Pons (tissue), 1 donor: ENCODE data around the gene TCF19.
"Not testable (repeated sequence)": the region's sequence is repeated elsewhere in the genome, so short reads cannot be mapped to it uniquely, and the experiment has no call there.

ENCODE experiments used
- DNase-seq: peaks from one replicate; pipeline ENCODE4 v3.0.0-alpha.2; 2016; ENCODE audit warnings: low spot score

TCF19 gene

GRCh38 chr6:31183287-31183686 is 24.9 kb downstream of the TCF19 start:
- not testable (repeated sequence) for DNase-seq

- not testable (repeated sequence) for DNase-seq
Measured at GRCh38 chr6:31183859-31184258, 25.5 kb downstream of the TCF19 start.

GRCh38 chr6:31185695-31186051 is 27.3 kb downstream of the TCF19 start:
- not testable (repeated sequence) for DNase-seq

DNA sequence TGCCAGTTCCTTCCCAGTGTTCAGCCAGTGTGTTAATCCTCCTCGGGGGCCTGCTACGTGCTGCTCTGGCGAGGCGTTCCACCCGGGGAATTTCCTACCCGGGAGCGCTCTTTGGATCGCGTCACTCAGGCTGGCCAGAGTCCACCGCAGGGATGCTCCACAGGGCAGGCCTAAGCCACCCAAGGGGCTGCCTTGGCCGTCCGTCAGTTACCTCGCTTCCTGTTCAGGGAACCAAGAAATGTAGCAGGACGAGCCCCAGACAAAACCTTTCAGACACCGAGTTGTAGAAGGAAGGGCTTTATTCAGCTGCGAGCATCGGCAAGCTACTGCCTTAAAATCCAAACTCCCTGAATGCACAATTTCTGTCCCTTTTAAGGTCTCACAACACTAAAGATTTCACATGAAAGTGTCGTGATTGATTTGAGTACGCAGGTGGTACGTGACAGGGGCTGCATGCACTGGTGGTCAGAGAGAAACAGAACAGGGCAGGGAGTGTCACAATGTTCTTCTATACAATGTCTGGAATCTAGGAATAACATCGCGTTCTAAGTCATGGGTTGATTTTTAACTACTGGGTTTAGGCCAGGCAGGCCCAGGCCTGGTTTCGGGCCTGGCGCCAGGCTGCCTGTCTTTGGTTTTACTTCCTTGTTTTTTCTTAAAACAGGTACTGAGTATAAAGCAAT is 27.8 kb downstream of the TCF19 start:
- peak; percentile 42 for DNase-seq

DNA sequence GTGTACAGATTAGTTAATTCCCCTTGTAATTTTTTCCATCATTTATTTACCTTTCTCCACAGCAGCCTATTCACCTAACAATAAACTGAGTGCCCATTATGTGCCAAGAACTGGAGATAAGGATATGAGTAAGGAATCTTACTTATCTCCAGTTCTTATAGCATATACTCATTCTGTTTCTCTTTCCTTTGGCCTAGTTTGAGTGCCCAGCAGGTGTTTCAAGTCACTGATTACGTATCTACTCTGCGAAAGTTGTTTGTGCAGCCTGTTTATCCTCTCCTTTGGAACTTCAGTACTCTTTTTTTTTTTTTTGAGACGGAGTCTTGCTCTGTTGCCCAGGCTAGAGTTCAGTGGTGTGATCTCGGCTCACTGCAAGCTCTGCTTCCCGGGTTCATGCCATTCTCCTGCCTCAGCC is 29.4 kb downstream of the TCF19 start:
- no peak for DNase-seq

DNA sequence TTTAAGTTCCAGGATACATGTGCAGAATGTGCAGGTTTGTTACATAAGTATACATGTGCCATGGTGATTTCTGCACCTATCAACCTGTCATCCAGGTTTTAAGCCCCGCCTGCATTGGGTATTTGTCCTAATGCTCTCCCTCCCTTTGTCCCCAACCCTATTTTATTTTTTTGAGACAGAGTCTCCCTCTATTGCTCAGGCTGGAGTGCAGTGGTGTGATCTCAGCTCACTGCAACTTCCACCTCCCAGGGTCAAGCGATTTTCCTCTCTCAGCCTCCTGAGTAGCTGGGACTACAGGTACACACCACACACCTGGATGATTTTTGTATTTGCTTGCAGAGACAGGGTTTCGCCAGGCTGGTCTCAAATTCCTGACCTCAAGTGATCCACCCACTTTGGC is 30.8 kb downstream of the TCF19 start:
- not testable (repeated sequence) for DNase-seq

- DNase-seq = no peak
Measured at GRCh38 chr6:31190488-31190887, 32.1 kb downstream of the TCF19 start.

DNA sequence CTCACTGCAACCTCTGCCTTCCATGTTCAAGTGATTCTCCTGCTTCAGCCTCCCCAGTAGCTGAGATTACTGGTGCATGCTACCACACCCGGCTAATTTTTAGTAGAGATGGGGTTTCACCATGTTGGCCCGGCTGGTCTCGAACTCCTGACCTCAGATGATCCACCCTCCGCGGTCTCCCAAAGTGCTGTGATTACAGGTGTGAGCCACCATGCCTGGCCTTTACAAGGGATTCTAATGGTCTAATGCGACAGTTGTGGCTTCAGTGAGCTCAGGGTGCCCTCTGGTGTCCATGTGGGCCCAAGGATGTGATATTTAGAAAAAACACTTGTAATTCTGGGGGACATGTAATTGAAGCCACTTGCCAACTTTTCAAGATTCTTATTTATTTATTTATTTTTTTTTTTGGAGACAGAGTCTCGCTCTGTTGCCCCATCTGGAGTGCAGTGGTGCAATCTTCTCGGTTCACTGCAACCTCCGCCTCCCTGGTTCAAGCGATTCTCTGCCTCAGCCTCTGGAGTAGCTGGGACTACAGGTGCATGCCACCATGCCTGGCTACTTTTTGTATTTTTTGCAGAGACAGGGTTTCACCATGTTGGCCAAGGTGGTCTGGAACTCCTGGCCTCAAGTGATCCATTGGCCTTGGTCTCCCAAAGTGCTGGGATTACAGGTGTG is 34.2 kb downstream of the TCF19 start:
- DNase-seq = peak; percentile 81

DNA sequence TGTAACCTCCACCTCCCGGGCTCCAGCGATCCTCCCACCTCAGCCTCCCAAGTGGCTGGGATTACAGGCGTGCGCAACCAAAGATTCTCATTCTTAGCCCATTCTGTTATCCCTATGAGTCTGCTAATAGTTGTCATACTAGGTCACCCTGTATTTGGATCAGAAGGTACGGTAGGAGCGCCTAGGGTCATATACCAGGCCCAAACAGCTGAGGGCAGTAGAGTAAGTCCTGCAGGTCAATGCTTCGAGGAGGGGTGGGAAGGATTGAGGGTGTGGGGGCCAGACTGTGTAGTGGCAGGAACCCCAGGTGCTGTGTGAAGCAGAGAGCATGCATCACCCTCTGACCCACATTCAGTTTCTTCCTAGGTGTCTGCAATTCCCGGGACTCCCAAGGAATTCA is 34.8 kb downstream of the TCF19 start:
- no peak for DNase-seq

- DNase-seq = no peak
Measured at GRCh38 chr6:31194061-31194834, 35.9 kb downstream of the TCF19 start.

- not testable (repeated sequence) for DNase-seq
Measured at GRCh38 chr6:31195308-31195979, 37.1 kb downstream of the TCF19 start.

- not testable (repeated sequence) for DNase-seq
Measured at GRCh38 chr6:31196251-31197022, 38.0 kb downstream of the TCF19 start.

DNA sequence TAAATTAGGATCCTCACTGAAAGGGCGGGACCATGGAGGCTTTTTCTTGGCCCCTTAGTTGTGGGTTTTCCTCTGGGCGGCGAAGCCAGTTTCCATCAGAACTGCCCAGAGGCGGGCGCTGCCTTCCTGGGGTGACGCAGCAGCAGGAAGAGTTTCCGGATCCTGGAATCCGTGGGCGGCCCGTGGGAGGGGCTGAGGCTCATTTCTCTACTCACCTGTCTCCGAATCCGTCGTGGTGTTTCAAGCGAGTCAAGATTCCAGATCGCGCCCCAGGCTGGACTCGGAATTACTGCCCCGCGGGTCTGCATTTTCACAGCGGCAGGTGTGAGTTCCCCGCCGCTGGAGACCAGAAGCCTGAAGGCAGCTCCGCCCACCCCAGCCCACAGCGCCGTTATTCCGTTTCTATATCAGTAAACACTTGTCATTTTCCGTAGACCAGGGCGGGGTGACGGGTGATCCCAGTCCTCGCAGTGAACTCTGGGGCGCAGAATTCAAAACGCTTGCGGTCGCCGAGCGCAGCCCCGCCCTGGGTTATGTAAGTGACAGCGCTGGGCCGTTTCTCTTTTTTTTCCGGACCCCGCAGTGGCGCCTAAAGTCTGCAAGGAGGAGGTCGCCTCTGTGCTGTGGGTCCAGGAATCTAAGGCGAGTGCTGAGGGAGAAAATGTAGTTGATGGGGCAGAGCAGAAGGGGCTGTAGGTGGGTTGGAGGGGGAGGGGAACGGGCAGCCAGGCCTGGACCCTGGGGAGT is 39.3 kb downstream of the TCF19 start:
- DNase-seq = peak; percentile 78

DNA sequence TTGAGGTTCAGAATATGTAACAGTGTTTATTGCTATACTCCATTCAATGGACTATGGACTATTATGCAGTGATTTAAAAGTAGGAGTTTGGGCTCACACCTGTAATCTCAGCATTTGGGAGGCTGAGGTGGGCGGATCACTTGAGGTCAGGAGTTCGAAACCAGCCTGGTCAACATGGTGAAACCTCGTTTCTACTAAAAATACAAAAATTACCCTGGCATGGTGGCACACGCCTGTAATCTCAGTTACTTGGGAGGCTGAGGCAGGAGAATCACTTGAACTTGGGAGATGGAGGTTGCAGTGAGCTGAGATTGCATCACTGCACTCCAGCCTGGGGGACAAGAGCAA is 40.7 kb downstream of the TCF19 start:
- not testable (repeated sequence) for DNase-seq

GRCh38 chr6:31202259-31203166 is 44.1 kb downstream of the TCF19 start:
- DNase-seq = no peak

DNA sequence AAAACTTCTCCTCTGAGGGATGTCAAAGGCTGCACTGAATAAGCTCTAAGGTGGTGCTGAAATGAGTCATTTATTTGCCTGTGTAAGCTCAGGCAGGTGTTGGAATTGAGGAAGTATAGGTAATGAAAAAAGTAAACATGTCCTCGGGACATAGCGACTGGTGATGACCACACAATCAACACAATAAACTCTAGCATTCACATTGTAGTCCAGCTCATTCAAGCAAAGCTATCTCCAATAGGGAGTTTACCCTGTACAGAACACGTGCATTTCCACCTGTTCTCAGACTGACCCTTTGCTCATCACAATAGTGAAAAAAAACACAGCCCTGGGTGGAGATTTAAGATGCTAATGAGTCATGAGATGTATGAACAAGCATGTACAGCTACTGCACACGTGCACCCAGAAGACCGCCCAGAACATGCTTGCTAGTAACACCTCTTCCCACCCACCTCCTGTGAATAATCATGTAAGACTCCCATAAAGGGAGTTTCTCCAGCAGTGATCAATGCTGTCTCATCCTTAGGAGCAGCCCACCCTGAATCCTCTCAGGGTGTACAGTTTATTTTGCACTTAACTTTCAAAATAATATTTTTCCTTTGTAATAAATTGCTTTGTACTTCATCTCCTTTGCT is 45.1 kb downstream of the TCF19 start:
- peak; percentile 25 for DNase-seq

DNA sequence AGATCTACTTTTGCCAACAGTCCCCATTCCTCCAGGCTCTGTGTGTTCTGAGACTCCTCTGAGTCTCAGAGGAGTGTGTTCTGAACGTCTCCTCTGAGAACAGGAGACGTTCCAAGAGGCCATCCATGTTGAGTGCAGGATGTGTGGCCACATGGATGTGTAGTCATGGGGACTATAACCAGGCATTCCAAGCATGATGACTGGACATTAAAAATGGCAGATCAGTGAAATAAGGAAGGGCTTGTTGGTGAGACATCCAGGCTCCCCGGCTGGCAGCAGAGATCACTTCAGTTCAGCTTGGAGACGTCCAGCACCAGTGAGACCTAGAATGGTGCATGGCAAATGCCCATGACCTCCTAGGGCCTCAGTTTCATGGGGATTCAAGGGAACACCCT is 46.4 kb downstream of the TCF19 start:
- no peak for DNase-seq

GRCh38 chr6:31205638-31206037 is 47.2 kb downstream of the TCF19 start:
- DNase-seq = no peak

DNA sequence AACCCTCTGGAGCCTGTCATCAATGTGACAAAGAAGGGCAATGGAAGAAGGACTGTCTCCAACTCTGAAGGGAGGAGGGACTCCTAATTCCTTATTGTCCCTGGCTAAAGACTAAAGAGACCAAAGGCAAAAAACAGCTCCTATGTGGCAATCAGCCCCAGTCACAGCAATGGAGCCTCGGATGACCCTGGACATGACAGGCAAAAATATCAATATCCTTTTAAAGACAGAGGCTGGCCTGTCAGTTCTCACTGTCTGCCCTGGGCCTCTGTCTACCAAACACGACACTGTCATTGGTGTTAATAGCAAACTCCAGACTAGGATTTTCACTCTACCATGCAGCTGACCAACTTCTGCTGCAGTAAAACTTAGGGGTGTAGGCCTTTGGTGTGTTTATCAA is 50.1 kb downstream of the TCF19 start:
- no peak for DNase-seq

DNA sequence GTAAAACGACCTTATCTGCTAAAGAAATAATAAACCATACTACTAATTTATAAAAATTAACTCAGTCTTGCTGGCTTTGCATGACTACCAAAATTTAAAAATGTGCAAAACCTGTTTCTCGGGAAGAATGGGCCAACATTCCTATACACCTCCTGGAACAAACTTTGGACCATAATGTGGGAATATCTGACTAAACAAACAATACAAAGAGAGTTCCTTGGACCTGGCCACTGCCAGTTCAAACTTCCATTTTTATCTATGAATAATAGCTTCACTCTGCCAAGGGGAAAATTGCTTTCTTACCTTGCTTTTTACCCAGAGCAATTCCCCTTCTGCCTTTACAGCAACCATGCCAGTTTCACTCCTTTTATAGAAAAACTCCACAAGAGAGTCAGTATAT is 50.7 kb downstream of the TCF19 start:
- DNase-seq = no peak
